Tibial artery (tissue), 4 donors: Measurements from ENCODE around the gene THAP9.
"Not testable (repeated sequence)": the region's sequence is repeated elsewhere in the genome, so short reads cannot be mapped to it uniquely, and the experiment has no call there.

Experiments
- DNase-seq, 2 donors: peaks; one replicate each; pipeline ENCODE4 v3.0.0-alpha.2; 2019
- H3K27ac ChIP-seq, 2 donors: fragments of 200-600 bp; sonication (generic) in 1 of 2; 1 replicate in 1 of 2; 2 replicates in 1 of 2; pipeline ENCODE4 v1.5.1; 2018 to 2019; ENCODE audit warnings: mild to moderate bottlenecking in 1 of 2
- H3K27me3 ChIP-seq, 2 donors: fragments of 200-600 bp; sonication (generic) in 1 of 2; one replicate each; pipeline versions ENCODE4 v1.5.1 to v1.6.0; 2016 to 2019
- H3K36me3 ChIP-seq, 3 donors: fragments of 200-600 bp; sonication (generic) in 2 of 3; one replicate each; pipeline ENCODE4 v1.5.1; 2016 to 2019; ENCODE audit warnings: mild to moderate bottlenecking in 2 of 3
- H3K4me1 ChIP-seq, 4 donors: fragments of 200-600 bp; sonication (generic) in 2 of 4; 1 replicate in 3 of 4; 2 replicates in 1 of 4; pipeline ENCODE4 v1.5.1; 2016 to 2019
- H3K4me3 ChIP-seq, 2 donors: fragments of 200-600 bp; sonication (generic) in 1 of 2; 1 replicate in 1 of 2; 2 replicates in 1 of 2; pipeline ENCODE4 v1.5.1; 2018 to 2019; ENCODE audit warnings: mild to moderate bottlenecking in 2 of 2
- H3K9me3 ChIP-seq, 3 donors: fragments of 200-600 bp; sonication (generic) in 1 of 3; one replicate each; pipeline ENCODE4 v1.5.1; 2016 to 2019
- CTCF ChIP-seq, 2 experiments: fragments of 200-600 bp in 1 of 2; fragments of 450-650 bp in 1 of 2; IDR thresholded peaks; one replicate each; pipeline ENCODE4 v1.5.1; 2017 to 2019; ENCODE audit warnings: antibody characterized with exemption in 2 of 2, mild to moderate bottlenecking in 1 of 2, moderate library complexity in 1 of 2
- intact Hi-C: fragments of 100-400 bp; cut with DNase I; formaldehyde crosslinking; loops from one replicate; pipeline ENCODE4 v1.15.0; 2023; ENCODE audit warnings: low total_unique reads

Gene THAP9

DNA sequence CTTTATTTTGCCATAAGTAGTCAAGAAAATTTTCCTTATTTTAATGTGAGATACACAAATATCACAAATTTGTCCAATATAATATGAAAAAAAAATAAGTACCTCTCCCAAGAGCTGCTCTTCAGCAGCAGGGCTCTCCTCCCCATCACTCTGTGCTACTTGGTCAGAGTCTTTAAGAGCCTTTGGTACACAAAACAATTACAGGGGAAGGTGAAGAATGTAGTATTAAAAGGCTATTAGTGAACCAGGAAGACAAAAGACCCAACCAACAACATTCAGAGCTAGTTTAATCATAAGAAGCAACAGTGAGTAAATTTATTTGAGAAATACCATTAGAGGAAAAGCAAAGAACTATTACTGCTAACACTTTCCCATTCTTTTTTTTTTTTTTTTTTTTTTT lies 39.0 kb upstream of the THAP9 start:
- Histone ChIP-seq H3K4me1 (peaks cover 0 to 13% (median 3%) of the 10 kb centered on the region in 4 donors), H3K27me3 (no peaks in the 10 kb centered on the region), H3K27ac (peak overlapping the region in 1 of 2 donors; percentile 3), H3K9me3 (no peaks in the 10 kb centered on the region), H3K4me3 (no peak overlapping the region), H3K36me3 (peaks cover 63 to 65% (median 64%) of the 10 kb centered on the region in 3 donors)
- intact Hi-C loops = no loop called here
- no peak for TF ChIP-seq CTCF (IDR thresholded peaks at IDR 0.05)
- DNase-seq = no peak

DNA sequence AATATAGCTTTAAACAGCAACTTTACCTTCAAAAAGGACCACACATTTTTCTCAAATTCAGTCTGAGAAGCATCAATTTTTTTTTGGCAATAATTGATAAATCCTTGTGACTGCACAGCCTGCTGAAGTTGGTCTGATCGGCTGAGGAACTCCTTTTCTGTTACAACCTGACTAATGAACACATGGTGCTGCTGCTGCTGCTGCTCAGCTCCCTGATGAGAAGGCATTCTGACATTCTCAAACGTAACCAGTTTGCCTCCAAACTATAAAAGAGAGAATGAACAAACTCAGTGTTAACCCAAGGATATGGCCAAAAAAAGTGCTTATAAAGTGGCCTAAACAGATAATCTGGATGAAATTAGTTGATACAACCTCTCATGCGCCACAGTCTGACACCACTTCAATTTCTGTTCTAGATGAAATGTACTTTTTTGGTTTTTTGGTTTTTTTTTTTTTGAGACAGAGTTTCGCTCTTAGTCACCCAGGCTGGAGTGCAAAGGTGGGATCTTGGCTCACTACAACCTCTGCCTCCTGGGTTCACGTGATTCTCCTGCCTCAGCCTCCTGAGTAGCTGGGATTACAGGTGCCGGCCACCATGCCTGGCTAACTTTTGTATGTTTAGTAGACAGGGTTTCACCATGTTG lies 36.1 kb upstream of the THAP9 start:
- intact Hi-C loops = no loop called here
- H3K27ac ChIP-seq = peak overlapping the region in 1 of 2 donors; percentile 2
- no peaks in the 10 kb centered on the region for H3K27me3 ChIP-seq
- peaks cover 0 to 13% (median 3%) of the 10 kb centered on the region in 4 donors for H3K4me1 ChIP-seq
- DNase-seq = no peak
- no peak overlapping the region for H3K4me3 ChIP-seq
- no peak for TF ChIP-seq CTCF (IDR thresholded peaks at IDR 0.05)
- H3K36me3 ChIP-seq = peaks cover 70 to 78% (median 77%) of the 10 kb centered on the region in 3 donors
- no peaks in the 10 kb centered on the region for H3K9me3 ChIP-seq

DNA sequence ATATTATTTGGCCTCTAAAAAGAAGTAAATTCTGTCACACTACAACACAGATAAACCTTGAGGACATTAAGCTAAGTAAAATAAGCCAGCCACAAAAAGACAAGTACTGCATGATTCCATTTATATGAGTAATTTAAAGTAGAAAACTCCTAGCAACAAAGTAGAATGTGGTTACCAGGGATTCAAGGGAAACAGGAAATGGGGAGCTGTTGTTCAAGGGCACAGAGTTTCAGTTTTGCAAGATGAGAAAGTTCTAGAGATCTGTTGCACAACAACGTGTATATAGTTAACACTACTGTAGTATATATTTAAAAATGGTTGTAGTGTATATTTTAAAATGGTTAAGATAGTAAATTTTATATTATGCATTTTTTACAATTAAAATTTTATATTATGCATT lies 34.9 kb upstream of the THAP9 start:
- DNase-seq = no peak
- Histone ChIP-seq H3K36me3 (peaks cover 78 to 89% (median 81%) of the 10 kb centered on the region in 3 donors), H3K4me3 (no peak overlapping the region), H3K9me3 (no peaks in the 10 kb centered on the region), H3K4me1 (peaks cover 0 to 13% (median 3%) of the 10 kb centered on the region in 4 donors), H3K27me3 (no peaks in the 10 kb centered on the region), H3K27ac (peak overlapping the region; percentile 50 to 51)
- intact Hi-C loops = no loop called here
- no peak for TF ChIP-seq CTCF (IDR thresholded peaks at IDR 0.05)

DNA sequence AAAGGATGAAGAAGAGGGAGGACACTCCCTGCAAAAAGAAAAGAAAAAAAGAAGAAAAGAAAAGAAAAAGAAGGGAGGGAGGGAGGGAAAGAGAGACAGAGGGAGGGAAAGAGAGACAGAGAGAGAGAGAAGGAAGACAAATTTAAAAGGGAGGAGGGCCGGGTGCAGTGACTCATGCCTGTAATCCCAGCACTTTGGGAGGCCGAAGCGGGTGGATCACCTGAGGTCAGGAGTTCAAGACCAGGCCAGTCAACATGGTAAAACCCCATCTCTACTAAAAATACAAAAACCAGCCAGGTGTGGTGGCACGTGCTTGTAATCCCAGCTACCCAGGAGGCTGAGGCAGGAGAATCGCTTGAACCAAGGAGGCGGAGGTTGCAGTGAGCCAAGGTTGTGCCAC lies 34.5 kb upstream of the THAP9 start:
- H3K9me3 ChIP-seq, intact Hi-C loops, DNase-seq, H3K4me3 ChIP-seq, H3K27me3 ChIP-seq: not testable (repeated sequence)
- Histone ChIP-seq H3K4me1 (peaks cover 0 to 13% (median 3%) of the 10 kb centered on the region in 4 donors), H3K36me3 (peaks cover 81 to 92% (median 84%) of the 10 kb centered on the region in 3 donors), H3K27ac (peak overlapping the region; percentile 50 to 51)

GRCh38 chr4:82866706-82867385 lies 33.7 kb upstream of the THAP9 start:
- H3K4me1 ChIP-seq = peaks cover 0 to 13% (median 3%) of the 10 kb centered on the region in 4 donors
- H3K4me3 ChIP-seq = no peak overlapping the region
- peak overlapping the region; percentile 30 to 50 for H3K27ac ChIP-seq
- peaks cover 86 to 98% (median 89%) of the 10 kb centered on the region in 3 donors for H3K36me3 ChIP-seq
- no peaks in the 10 kb centered on the region for H3K9me3 ChIP-seq
- intact Hi-C loops = no loop called here
- H3K27me3 ChIP-seq = no peaks in the 10 kb centered on the region
- TF ChIP-seq CTCF (IDR thresholded peaks at IDR 0.05) = no peak
- no peak for DNase-seq

DNA sequence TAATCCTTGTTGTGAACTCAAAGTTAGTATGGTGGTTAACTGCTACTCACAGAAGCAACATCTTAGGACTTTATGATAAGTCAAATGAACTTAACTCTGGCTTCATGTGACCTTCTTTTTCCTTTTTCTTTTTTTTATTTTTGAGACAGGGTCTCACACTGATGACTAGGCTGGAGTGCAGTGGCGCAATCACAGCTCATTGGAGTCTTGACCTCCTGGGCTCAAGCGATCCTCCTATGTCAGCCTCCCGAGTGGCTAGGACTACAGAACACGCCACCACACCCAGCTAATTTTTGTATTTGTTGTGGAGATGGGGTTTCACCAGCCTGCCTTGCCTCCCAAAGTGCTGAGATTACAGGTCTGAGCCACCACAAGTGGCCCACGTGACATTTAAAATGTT lies 32.0 kb upstream of the THAP9 start:
- Histone ChIP-seq H3K4me3 (no peak overlapping the region), H3K27ac (no peak overlapping the region), H3K27me3 (no peaks in the 10 kb centered on the region), H3K36me3 (peaks cover 82 to 99% (median 88%) of the 10 kb centered on the region in 3 donors), H3K9me3 (no peaks in the 10 kb centered on the region), H3K4me1 (peaks cover 0 to 13% (median 3%) of the 10 kb centered on the region in 4 donors)
- TF ChIP-seq CTCF (IDR thresholded peaks at IDR 0.05) = no peak
- DNase-seq = no peak
- intact Hi-C loops = no loop called here
